Measurements from ENCODE around the gene AGBL4.

Gene AGBL4

GRCh38 chr1:48823168-48823567 lies 1200.6 kb downstream of the AGBL4 start:
- no peak for DNase-seq (ENCODE audit: low read depth)

- DNase-seq (ENCODE audit: low read depth) = no peak
Measured at GRCh38 chr1:48820491-48820890, 1203.3 kb downstream of the AGBL4 start.

- no peak for DNase-seq (ENCODE audit: low read depth)
Measured at GRCh38 chr1:48817505-48818114, 1206.1 kb downstream of the AGBL4 start.

- no peak for DNase-seq (ENCODE audit: low read depth)
Measured at GRCh38 chr1:48810740-48811139, 1213.0 kb downstream of the AGBL4 start.

- no peak for DNase-seq (ENCODE audit: low read depth)
Measured at GRCh38 chr1:48808496-48808895, 1215.3 kb downstream of the AGBL4 start.

- no peak for DNase-seq (ENCODE audit: low read depth)
Measured at GRCh38 chr1:48807554-48808260, 1216.0 kb downstream of the AGBL4 start.

GRCh38 chr1:48803474-48803873 lies 1220.3 kb downstream of the AGBL4 start:
- no peak for DNase-seq (ENCODE audit: low read depth)

GRCh38 chr1:48794816-48795215 lies 1228.9 kb downstream of the AGBL4 start:
- DNase-seq (ENCODE audit: low read depth) = no peak

GRCh38 chr1:48793863-48794262 lies 1229.9 kb downstream of the AGBL4 start:
- no peak for DNase-seq (ENCODE audit: low read depth)

GRCh38 chr1:48792961-48793360 lies 1230.8 kb downstream of the AGBL4 start:
- no peak for DNase-seq (ENCODE audit: low read depth)

- no peak for DNase-seq (ENCODE audit: low read depth)
Measured at GRCh38 chr1:48790397-48790796, 1233.4 kb downstream of the AGBL4 start.

GRCh38 chr1:48789903-48790302 lies 1233.9 kb downstream of the AGBL4 start:
- DNase-seq (ENCODE audit: low read depth) = no peak

- DNase-seq (ENCODE audit: low read depth) = no peak
Measured at GRCh38 chr1:48785869-48786268, 1237.9 kb downstream of the AGBL4 start.

- no peak for DNase-seq (ENCODE audit: low read depth)
Measured at GRCh38 chr1:48784301-48784700, 1239.5 kb downstream of the AGBL4 start.

- DNase-seq (ENCODE audit: low read depth) = no peak
Measured at GRCh38 chr1:48777219-48777895, 1246.4 kb downstream of the AGBL4 start.

- DNase-seq (ENCODE audit: low read depth) = peak; percentile 30
Measured at GRCh38 chr1:48776393-48777218, 1247.1 kb downstream of the AGBL4 start, which contains the start of gene BEND5. Gene BEND5 (minus strand): TSS chr1:48776891. CDS start chr1:48776831, 60 bp downstream.

- DNase-seq (ENCODE audit: low read depth) = no peak
Measured at GRCh38 chr1:48775831-48776392, 1247.8 kb downstream of the AGBL4 start.

GRCh38 chr1:48773133-48773532 lies 1250.6 kb downstream of the AGBL4 start:
- no peak for DNase-seq (ENCODE audit: low read depth)

GRCh38 chr1:48772211-48772610 lies 1251.5 kb downstream of the AGBL4 start:
- DNase-seq (ENCODE audit: low read depth) = no peak

- no peak for DNase-seq (ENCODE audit: low read depth)
Measured at GRCh38 chr1:48771561-48771960, 1252.2 kb downstream of the AGBL4 start.

GRCh38 chr1:48767975-48768510 lies 1255.7 kb downstream of the AGBL4 start:
- DNase-seq (ENCODE audit: low read depth) = no peak

GRCh38 chr1:48765335-48765734 lies 1258.4 kb downstream of the AGBL4 start:
- DNase-seq (ENCODE audit: low read depth) = no peak

Data from stimulated activated CD8-positive, alpha-beta memory T cell treated with anti-CD3 and anti-CD28 coated beads, Interleukin-12 subunit alpha, Interleukin-12 subunit beta, amount 100 ng/mL, for 1 hour (primary cell).